NCI-H2171 (cell line): ENCODE results near the gene CAMK2B.
A peak's percentile ranks its signal among the peaks of the same experiment; 100 is the strongest.

Source experiments
- DNase-seq: peaks from one replicate; lab custom pipeline; 2025; lab: John Stamatoyannopoulos, UW

CAMK2B gene

DNA sequence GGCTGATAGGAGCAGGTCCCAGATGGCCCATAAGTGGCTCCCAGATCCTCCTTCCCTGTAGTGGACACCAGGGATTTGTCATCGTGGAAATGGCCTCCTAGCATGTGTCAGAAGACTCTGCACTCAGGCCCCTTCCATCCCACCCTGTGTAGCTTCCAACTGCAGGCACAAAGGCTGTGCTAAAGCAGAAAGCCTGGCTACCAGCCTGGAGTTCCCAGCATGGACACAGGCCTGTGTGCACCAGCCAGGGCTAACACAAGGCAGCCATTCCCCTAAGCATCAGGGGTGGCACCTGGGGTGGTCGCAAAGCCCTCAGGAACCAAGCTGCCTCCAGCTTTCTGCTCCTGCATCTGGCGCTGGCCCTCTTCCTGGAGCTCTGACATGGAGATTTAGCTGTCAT is 4.5 kb upstream of the CAMK2B start:
- no peak for DNase-seq

- no peak for DNase-seq
Measured at GRCh38 chr7:44329081-44329480, 3.7 kb upstream of the CAMK2B start.

DNA sequence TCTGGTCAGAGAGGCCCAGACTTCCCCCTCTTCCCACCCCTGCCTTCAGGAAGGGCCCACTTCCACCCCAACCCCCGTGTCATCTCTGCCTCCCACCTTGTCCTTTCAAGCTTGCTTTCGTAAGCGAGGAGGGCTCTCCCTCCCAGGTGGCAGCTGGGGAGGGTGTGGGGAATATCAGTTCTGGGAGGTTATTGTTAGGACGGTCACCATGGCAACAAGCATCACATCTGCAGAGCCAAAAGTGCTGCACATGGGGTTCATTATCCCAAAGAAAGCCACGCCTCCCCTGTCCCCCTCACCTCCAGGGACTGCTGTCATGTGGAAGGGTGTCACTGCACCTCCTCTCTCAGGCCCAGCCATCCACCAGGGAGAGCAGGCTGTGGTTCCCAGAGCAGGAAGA is 2.6 kb upstream of the CAMK2B start:
- peak; percentile 31 for DNase-seq

DNA sequence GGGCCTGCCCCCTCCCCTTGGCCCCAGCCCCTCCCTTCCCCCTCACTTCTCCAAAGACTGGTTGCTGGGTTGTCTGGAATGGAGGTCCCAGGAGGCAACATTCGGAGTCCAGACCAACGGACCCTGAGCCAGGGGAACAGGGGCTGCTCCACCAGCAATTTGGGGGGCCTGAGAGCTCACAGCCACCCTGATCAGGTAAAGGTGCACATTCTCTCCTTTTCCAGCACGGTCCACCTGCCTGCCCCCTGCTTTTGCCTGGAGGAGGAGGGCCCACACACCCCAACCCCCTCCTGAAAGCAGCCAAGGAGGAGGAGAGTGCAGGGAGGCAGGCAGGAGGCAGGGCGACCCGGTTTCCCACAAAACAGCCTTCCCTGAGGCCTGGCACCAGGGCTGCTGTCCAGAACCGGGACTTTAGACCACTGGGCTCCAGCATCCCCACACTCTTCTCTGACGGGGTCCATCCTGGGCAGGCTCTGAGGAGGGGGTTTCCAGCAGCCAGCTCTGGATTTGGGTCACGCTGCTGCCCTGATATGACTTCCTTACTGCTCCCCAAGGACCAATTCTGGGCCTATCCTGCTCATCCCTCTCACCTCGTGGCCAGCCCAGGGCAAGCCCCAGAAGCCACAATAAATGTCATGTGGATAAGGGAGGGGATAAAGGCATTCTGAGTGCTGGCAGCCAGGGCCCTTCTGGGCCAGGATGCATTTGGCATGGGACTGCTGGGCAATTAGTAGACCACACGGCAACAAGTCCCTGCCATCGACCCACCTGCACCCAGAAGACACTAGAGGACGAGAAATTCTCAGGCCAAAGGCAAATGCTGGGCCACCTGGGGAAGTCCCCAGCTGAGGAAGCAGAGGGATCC is 1.1 kb upstream of the CAMK2B start:
- DNase-seq: no peak

- peak; percentile 39 for DNase-seq
Measured at GRCh38 chr7:44325811-44326241, 432 bp upstream of the CAMK2B start.

DNA sequence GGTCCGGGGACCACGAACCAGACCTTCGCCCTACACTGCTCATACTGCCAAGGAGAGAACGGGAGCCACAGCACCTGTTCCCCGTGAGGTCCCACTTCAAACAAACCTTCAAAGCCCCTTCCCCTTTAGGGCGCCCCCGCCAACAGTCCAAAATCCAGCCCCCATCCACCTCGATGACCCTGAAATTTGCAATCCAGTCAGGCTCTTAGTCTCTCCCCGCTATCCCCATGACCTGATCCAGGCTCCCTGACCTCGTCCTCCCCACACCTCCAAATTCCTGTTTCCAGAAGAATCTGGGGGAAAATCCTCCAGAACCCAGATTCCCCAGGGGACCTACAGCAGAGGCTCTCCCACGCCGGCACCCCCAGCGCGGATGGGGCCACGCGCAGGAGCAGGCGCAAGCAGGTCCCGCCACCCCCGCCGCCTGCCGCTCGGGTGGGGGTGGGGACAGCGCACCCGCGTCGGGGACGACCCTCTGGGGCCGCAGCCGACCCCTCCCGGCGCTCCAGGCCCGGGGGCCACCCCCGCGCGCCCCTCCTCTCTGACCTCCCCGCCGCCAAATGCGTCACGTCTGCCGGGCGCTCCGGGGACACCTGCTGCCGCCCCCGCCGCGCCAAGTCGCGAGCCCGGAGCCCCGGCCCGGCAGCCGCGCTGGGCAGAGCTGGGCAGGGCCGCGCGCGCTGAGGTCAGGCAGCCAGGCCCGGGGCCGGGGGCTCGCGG is 753 bp downstream of the CAMK2B start:
- DNase-seq: peak; percentile 34

DNA sequence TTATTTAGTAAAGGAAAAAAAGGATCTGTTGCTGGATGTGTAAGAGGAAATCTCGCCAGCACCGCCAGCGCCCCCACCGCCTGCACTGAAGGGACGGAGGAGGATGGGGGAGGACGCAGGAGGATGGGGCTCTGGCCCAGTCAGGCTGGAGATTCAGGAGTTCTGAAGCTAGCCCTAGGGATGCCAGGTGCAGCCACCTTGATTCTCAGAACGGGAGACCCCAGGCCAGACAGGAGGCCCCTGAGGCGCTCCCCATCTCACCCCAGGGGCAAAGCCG is 1.3 kb downstream of the CAMK2B start:
- DNase-seq: no peak

GRCh38 chr7:44323381-44324203 is 1.8 kb downstream of the CAMK2B start:
- DNase-seq: no peak

GRCh38 chr7:44322631-44323363 is 2.6 kb downstream of the CAMK2B start:
- no peak for DNase-seq

GRCh38 chr7:44321796-44322195 is 3.6 kb downstream of the CAMK2B start:
- no peak for DNase-seq

GRCh38 chr7:44320794-44321371 is 4.5 kb downstream of the CAMK2B start:
- DNase-seq: no peak

- no peak for DNase-seq
Measured at GRCh38 chr7:44320141-44320540, 5.3 kb downstream of the CAMK2B start.

- no peak for DNase-seq
Measured at GRCh38 chr7:44318332-44318731, 7.1 kb downstream of the CAMK2B start.

DNA sequence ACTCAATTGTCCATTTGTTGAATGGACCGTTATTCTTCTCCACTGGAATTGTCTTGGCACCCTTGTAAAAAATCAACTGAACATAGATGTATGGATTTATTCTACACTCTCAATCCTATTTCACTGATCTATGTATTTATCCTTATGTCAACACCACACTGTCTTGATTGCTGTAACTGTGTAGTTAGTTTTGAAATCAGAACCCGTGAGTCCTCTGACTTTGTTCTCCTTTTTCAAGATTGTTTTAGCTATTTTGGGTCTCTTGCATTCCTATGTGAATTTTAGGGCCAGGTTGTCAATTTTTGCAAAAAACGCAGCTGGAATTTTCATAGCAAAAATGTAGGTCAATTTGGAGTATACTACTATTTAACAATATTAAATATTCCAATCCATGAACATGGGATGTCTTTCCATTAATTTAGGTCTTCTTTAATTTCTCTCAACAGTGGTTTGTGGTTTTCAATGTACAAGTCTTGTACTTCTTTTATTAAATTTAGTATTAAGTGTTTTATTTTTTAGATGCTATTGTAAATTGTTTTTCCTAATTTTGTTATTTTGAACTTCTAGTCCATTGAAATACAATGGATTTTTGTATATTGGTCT is 10.0 kb downstream of the CAMK2B start:
- no peak for DNase-seq

GRCh38 chr7:44313621-44314031 is 11.8 kb downstream of the CAMK2B start:
- DNase-seq: no peak

GRCh38 chr7:44313016-44313415 is 12.4 kb downstream of the CAMK2B start:
- DNase-seq: no peak

GRCh38 chr7:44311561-44312495 is 13.6 kb downstream of the CAMK2B start:
- no peak for DNase-seq

DNA sequence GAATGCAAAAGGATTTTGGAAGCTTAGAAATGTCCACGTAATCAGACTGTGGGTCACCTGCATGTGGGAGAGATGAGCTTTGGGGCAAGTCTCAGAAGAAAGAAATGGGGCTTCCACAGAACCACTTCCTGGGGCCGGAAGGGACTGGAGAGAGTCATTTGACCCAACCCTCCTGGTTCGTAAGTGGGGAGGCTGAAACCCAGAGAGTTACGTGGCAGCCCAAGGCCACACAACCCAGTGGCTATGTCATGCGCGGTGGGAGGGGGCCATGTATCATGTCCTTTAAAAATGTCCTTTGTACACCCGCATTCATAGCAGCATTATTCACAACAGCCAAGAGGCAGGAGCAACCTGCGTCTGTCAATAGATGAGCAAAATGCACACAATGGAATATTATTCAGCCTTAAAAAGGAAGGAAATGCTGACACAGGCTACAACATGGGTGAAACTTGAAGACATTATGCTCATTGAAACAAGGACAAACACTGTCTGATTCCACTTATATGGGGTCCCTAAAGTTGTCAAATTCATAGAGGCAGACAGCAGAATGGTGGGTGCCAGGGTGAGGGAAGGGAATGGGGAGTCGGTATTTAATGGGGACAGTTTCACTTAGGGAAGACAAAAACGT is 15.1 kb downstream of the CAMK2B start:
- no peak for DNase-seq

- no peak for DNase-seq
Measured at GRCh38 chr7:44309271-44310091, 15.9 kb downstream of the CAMK2B start.
